HG03175 (cell line): ENCODE data around the gene FBXO34.

Source experiments
- ATAC-seq: cut with Tn5 transposase; IDR thresholded peaks from one replicate; pipeline ENCODE4 v1.9.1; 2021; ENCODE audit warnings: mild to moderate bottlenecking, moderate library complexity; ENCODE audit not compliant: unreplicated experiment

FBXO34 gene

GRCh38 chr14:55270832-55271571 is at the start of gene FBXO34:
TSS of gene FBXO34 (plus strand) at chr14:55271421. CDS start at chr14:55350391, 78,970 bp downstream.
- ATAC-seq = peak; percentile 87

GRCh38 chr14:55221968-55222367 is 49.3 kb upstream of the FBXO34 start:
- no peak for ATAC-seq

GRCh38 chr14:55223364-55223763 is 47.9 kb upstream of the FBXO34 start:
- ATAC-seq = no peak

- ATAC-seq = no peak
Measured at GRCh38 chr14:55228261-55228660, 43.0 kb upstream of the FBXO34 start.

GRCh38 chr14:55233591-55233990 is 37.6 kb upstream of the FBXO34 start:
- ATAC-seq = no peak

- no peak for ATAC-seq
Measured at GRCh38 chr14:55238019-55238680, 33.1 kb upstream of the FBXO34 start.

GRCh38 chr14:55239320-55239719 is 31.9 kb upstream of the FBXO34 start:
- no peak for ATAC-seq

- no peak for ATAC-seq
Measured at GRCh38 chr14:55240526-55241178, 30.6 kb upstream of the FBXO34 start.

- no peak for ATAC-seq
Measured at GRCh38 chr14:55241673-55242072, 29.5 kb upstream of the FBXO34 start.

GRCh38 chr14:55243386-55243785 is 27.8 kb upstream of the FBXO34 start:
- ATAC-seq = no peak

- ATAC-seq = no peak
Measured at GRCh38 chr14:55243813-55244212, 27.4 kb upstream of the FBXO34 start.

- ATAC-seq = no peak
Measured at GRCh38 chr14:55245657-55246268, 25.5 kb upstream of the FBXO34 start.

- no peak for ATAC-seq
Measured at GRCh38 chr14:55248411-55248810, 22.8 kb upstream of the FBXO34 start.

GRCh38 chr14:55249423-55249822 is 21.8 kb upstream of the FBXO34 start:
- no peak for ATAC-seq

- no peak for ATAC-seq
Measured at GRCh38 chr14:55253276-55253675, 17.9 kb upstream of the FBXO34 start.

- no peak for ATAC-seq
Measured at GRCh38 chr14:55254581-55254980, 16.6 kb upstream of the FBXO34 start.

GRCh38 chr14:55255979-55256378 is 15.2 kb upstream of the FBXO34 start:
- ATAC-seq = no peak

GRCh38 chr14:55256586-55256985 is 14.6 kb upstream of the FBXO34 start:
- no peak for ATAC-seq

- peak; percentile 43 for ATAC-seq
Measured at GRCh38 chr14:55265197-55265596, 6.0 kb upstream of the FBXO34 start.

- ATAC-seq = no peak
Measured at GRCh38 chr14:55267820-55268219, 3.4 kb upstream of the FBXO34 start.

- ATAC-seq = peak; percentile 53
Measured at GRCh38 chr14:55271572-55272298, 514 bp downstream of the FBXO34 start.
